Panc1 (cell line): ENCODE data around the gene KRT72.

Experiments
- CTCF ChIP-seq: fragments of 450-650 bp; IDR thresholded peaks from 2 replicates; pipeline ENCODE4 v1.5.1; 2017; ENCODE audit warnings: mild to moderate bottlenecking
- REST ChIP-seq, 2 experiments: IDR thresholded peaks; 2 replicates each; pipeline ENCODE4 v1.6.1; 2011 to 2012; ENCODE audit warnings: low read depth in 2 of 2, control low read depth in 1 of 2, low read length in 1 of 2, mild to moderate bottlenecking in 1 of 2, moderate library complexity in 1 of 2; ENCODE audit not compliant: insufficient read depth in 1 of 2

- TF ChIP-seq CTCF (no peak), REST (IDR thresholded peaks at IDR 0.05; ENCODE audit: insufficient read depth in 1 of 2, low read depth in 2 of 2, low read length in 1 of 2) (no peak)
Observed at GRCh38 chr12:52600071-52600470, 1.2 kb downstream of the KRT72 start.
